Hematopoietic multipotent progenitor cell treated with erythropoietin and hydrocortisone succinate and interleukin-3 and kit ligand, for 8 days (in vitro differentiated cells): ENCODE measurements around the gene PA2G4.
A peak's percentile ranks its signal among the peaks of the same experiment; 100 is the strongest.
"Not testable (repeated sequence)": the region's sequence is repeated elsewhere in the genome, so short reads cannot be mapped to it uniquely, and the experiment has no call there.

Experiments
- DNase-seq: peaks from one replicate; pipeline ENCODE4 v3.0.0-alpha.2; 2015

The PA2G4 gene

GRCh38 chr12:56154818-56155217 is 50.5 kb downstream of the PA2G4 start:
- no peak for DNase-seq

- DNase-seq = no peak
Observed at GRCh38 chr12:56155256-56155845, 51.0 kb downstream of the PA2G4 start.

GRCh38 chr12:56156464-56157200 is 52.3 kb downstream of the PA2G4 start:
- not testable (repeated sequence) for DNase-seq

GRCh38 chr12:56157201-56158028 is 53.1 kb downstream of the PA2G4 start:
- DNase-seq = peak; percentile 64

- peak; percentile 98 for DNase-seq
Observed at GRCh38 chr12:56158029-56158925, 53.9 kb downstream of the PA2G4 start, which contains the start of gene MYL6. MYL6 (plus strand) TSS chr12:56158359; CDS start chr12:56158402, 43 bp downstream.

GRCh38 chr12:56158926-56159461 is 54.6 kb downstream of the PA2G4 start:
- DNase-seq = peak; percentile 72

GRCh38 chr12:56159482-56160192 is 55.3 kb downstream of the PA2G4 start:
- DNase-seq = no peak

GRCh38 chr12:56160193-56160763 is 55.9 kb downstream of the PA2G4 start:
- no peak for DNase-seq

GRCh38 chr12:56160894-56161689 is 56.7 kb downstream of the PA2G4 start:
- DNase-seq = no peak

- DNase-seq = no peak
Observed at GRCh38 chr12:56161690-56162351, 57.5 kb downstream of the PA2G4 start.

GRCh38 chr12:56162468-56163290 is 58.3 kb downstream of the PA2G4 start:
- DNase-seq = no peak
